CD4-positive, alpha-beta T cell treated with Interleukin-6 at 100 ng/mL for 8 hours (primary cell): Measurements from ENCODE around the gene C2CD3.

Source experiments
- DNase-seq: peaks from one replicate; pipeline ENCODE4 v3.0.0-alpha.2; 2020; ENCODE audit warnings: mixed read lengths, low spot score

Gene C2CD3

DNA sequence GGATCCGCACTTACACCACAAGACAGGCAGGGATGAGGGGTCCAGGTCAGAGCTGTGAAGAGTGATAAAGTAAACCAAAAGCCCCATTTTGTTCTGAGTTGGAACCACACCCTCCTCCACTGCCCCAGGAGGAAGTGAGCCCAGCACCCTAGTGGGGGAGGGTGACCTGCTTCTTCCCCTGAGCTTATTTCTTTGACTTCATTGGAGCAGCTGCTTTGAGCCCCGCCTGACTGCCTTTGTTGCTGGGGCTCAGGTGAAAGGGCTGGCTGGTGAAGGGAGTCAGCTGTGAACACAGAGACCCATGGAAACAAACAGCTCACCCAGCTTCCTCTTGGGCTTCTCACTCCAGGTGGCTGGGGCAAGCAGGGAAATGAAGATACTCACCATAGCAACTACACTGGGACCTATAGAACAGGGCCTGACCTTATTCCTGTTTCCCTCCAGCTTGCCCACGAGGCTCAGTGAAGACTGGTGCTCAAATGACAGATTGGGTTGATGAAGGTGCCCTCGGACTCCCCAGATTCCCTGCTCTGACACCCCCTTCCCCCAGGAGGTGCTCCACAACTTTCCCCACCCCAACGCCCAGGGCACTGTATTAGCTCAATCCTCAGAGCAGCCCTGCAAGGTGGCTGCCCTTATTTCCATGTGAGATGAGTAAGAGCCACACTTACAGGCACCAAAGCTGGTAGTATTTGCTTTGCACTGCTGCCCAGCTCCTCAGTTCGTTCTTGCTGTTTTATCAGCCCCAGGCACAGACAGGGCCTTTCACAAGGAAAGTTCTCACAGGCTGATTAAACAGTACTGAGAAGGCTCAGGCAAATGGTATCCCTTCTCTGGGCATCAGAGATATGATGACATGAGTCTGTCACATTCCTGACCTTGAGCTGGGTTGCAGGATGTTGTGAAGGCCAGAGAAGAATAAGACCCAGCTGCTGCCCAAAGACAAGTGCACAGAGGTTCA lies 190.5 kb downstream of the C2CD3 start:
- DNase-seq: peak; percentile 91

DNA sequence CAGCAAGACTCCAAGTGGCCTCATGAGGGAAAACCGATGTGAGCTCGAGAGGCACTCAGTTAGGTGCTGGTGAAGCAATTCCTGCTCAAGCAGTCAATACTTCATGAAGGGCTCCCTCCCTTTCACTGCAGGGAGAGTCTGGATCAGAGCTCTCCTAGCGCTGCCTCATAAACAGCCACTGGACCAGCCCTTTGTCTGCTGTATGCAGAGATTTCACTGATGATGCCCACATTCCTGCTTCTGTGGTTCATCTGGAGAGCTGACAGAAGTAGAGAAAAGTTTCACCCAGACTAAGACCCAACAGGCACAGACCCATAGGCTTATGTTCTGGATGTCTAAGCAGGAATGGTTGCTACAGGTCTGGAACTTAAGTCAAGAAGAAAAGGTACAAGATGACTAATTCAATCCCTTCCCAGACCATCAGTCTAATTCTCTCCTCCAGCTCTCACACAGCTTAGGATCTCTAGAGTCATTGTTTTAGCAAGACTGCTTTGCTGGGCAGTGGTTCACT lies 192.2 kb downstream of the C2CD3 start:
- DNase-seq: no peak

DNA sequence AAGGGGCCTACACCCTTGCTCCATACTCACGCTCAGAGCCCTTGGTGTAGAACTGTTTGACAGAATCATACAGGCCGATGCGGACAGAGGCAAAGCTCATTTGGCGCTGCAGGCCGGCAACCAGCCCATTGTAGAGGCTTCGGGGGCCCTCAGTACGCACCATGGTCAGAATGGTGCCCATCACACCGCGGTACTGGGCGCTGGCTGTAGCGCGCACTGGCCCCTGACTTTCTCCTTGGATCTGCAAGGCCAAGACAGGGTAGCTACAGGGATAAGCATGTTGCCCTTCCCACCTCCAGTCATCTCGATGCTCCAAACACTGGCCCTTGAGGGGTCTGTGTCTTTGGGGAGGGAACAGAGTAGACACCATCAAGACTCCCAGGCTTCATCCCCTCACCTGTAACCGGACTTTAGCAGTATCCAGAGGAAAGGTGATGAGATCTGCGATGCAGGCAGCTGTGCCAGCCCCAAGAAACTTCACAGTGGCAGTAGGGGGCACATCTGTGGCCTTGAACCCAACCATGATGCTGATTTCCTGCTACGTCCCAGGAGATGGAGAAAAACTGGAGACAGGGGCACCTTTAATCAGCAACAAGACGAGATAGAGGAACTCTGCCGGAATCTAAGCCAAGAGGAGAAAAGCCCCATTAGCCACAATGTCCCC lies 192.8 kb downstream of the C2CD3 start:
- no peak for DNase-seq

DNA sequence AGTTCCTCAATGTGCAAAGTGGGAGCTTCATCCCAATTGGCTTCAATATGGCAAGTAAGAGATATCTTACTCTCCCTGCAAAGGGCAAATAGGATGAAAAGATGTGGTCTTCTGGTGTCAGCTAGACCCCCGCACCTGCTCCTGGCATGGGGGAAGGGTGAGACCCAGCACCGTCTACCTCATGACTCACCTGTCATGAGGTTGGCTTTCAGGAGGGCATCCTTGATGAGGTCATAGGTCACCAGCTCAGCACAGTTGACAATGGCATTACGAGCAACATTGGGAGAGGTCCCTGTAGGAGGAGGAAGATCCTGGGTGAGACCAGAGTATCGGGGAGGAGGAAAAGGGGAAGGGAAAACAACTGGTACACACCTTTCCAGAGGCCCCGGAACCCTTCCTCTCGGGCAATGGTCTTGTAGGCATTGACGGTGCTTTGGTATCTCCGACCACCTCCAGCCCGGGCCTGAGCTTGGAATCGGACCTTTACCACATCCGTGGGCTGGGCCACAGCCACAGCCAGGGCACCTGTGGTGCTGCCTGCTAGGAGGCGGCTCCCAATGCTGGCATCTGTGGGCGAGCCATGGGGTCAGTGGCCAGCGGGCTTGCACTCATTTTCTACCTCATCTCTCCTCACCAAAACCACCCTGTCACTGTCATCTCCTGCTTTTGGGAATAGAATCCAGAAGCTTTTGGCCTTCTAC lies 194.2 kb downstream of the C2CD3 start:
- DNase-seq: no peak

DNA sequence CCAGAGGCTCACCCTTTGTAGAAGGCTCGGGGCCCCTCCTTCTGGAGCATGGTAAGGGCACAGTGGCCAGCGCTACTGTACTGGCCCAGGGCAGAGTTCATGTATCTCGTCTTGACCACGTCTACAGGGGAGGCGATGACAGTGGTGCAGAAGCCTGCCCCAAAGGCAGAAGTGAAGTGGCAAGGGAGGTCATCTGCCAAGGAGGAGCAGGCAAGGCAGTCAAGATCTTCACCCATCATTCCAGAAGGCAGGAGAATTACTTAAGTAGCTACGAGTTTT lies 195.4 kb downstream of the C2CD3 start:
- DNase-seq: no peak

DNA sequence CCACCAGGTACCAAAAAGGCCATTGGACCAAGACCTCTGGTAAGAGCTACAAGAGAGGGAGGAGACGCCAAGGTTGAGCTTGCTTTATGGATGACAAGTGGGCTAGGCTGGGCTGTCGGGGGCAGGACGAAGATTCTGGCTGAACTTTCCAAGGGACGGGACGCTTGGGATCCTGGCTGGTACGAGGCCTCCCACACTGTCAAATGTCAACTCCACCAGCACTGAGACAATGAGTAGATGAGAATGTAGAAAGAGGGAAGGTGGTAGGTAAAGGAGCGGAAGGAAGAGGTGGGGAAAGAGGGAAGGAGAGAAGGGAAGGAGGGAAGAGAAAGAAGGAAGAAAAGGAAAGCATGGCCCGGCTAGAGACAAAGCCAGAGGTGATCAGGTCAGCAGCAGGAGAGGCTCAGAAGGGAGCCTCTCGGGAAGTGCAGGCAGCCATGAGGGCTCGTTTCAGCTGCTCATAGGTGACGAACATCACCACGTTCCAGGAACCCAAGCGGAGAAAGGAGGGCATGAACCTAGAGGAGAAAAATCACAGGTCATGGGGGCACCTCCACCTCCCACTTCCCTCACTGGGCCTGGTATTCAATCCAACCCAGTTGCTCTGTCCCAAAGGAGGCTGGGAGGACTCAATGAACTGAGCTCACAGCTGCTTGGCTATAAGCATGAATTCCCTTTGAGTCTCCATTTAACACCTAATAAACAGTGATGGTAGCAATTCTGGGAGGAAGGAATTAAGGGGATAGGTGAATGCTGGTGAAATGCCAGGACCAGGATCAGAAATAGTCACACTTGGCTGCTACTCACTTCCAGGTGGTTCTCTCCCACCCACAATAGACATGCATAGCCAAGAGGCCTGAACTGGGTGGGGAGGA lies 196.0 kb downstream of the C2CD3 start:
- no peak for DNase-seq

DNA sequence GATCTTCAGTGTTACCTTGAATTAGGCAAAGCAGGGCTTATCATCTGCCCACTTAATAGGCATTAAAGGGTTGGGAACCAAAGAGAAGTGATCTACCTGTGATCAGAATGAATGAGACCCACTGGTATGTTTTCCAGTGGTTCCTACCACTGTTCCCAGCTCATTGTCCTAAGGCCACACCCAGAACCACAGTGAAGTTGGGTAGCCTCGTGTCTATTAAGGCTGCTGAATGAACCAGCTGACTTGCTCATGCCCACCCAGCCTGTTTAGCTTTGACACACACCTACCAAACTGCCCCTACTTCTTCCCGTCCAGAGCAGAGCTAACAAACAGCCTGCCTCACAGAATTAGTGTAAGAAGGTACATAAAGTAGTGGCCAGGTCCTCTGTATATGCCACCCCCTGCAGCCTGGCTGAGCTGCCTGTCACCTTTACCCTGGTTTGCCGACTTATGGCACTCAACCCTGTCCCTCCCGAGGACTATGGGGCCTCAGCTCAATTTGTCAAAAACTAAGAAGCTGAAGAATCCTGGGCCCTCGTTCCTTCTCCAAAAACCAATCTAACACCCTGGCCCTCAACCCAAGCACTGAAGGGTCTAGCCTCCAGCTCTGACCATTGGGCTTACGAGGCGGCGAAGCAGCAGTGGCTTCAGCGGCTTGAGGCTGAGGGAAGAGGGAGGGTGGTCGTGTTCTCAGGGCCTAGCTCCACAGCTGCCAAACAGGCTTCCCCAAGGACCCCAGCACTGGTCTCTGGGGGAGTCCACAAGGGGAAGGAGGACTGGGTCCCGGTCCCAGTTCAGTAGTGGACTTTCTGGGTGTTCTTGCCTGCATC lies 198.0 kb downstream of the C2CD3 start:
- no peak for DNase-seq

DNA sequence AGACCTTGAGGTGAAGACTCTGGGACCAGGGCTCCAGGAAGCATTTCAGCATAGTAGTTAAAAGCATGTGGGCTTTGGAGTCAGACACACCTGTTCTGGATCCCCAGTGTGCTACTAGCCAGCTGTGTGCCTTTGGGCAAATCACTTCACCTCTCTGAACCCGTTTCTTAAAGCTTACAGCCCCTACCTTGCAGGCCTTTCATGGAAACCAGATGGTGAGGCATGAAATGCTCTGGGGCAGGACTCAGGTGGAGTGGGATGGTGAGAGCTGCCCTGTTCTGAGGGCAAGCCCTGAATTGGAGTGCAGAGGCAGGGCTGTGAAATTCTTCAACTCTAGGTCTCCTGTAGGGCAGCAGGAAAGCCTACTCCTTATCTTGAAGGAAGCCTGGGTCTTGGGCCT lies 198.6 kb downstream of the C2CD3 start:
- DNase-seq: no peak

DNA sequence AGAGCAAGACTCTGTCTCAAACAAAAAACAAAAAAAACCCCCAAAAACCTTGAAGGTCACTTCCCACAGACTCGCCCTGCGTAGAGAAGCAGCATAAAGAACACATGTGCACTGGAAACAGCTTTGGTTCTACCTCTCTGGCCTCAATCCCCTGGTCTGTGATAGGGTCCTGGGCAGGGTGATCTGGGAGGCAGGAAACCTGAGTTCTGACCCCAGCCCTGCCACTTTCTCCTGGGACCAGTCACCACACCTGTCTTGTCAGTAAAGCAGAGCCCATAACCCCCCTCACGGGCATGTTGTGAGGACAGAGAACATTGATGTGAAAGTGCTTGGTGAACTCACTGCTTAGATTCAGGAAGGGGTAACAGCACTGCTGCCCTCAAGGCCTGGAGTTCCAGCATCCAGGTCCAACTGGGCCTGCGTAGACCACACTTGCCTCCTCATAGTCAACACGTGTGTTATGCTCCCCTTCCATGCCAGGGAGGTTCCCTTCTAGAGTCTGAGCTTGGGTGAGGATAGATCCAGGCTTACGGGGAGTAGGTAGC lies 199.6 kb downstream of the C2CD3 start:
- DNase-seq: no peak

DNA sequence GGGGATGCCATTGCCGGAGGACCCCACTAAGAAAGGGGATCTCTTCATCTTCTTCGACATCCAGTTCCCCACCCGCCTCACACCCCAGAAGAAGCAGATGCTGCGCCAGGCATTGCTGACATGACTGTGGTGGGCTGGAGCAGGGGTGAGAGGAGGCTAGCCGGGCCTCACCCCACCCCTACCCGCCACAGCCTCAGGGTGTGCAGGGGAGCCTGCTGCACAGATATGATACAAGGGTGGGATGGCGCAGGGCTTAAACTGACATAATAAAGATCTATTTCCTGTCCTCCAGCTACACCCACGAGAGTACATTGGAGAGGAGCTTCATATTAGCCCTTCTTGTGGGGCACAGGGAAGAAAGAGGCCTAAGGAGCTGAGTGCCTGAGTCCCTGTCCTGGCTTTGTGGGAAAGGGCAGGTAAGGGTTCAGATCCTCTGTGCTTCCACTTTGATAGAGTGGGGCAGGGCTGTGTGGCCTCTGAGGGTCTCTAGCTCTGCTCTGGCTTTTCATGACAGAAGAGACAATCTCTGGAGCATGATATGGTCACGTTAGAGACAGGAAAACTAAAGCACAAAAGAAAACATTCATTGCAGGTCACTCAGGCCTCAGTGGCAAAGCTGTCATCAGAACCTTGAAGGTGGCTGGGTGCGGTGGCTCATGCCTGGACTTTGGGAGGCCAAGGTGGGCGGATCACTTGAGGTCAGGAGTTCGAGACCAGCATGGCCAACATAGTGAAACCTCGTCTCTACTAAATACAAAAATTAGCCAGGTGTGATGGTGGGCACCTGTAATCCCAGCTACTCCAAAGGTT lies 200.6 kb downstream of the C2CD3 start:
- DNase-seq: peak; percentile 45

DNA sequence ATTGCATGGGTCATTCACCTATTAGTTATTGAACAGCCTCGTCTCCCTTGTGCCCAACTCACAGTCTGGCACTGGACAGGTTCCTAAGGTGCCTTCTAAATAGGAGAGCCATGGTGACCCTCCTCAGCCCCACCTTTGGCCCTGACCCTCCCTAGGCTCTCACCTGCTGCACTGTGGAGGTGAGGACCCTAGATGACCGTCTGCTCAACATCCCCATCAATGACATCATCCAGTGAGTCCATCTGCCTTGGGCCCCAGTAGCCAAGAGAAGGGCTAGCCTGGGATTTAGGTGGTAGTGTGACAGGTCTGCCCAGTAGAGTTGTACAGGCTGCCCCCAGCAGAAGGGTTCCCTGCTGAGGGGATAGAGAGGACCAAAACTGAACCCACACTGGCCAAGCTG lies 201.7 kb downstream of the C2CD3 start:
- no peak for DNase-seq

DNA sequence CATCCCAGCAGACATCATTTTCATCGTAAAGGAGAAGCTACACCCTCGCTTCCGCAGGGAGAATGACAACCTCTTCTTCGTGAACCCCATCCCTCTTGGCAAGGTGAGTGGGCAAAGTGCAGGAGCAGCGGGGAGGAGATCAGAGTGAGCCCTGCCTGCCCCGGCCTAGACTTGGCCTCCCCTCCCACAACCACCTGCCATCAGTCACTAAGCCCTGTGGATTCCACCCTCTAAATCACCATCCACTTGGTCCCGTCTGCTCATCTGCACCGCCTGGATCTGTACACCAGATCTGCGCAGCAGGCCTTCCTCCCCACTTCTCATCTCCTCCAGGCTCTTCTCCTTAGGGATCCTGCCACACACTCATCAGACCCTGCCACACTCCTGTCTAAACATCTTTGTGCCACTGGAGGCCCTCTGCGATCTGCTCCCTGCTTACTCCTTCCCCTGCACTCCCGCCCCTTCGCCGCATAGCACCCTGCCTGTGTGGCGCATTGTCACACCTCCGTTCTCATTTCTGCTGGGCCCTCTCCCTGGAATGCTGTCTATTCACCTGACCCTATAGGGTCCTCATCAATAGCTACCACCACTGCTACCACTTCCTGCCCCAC lies 202.3 kb downstream of the C2CD3 start:
- no peak for DNase-seq

DNA sequence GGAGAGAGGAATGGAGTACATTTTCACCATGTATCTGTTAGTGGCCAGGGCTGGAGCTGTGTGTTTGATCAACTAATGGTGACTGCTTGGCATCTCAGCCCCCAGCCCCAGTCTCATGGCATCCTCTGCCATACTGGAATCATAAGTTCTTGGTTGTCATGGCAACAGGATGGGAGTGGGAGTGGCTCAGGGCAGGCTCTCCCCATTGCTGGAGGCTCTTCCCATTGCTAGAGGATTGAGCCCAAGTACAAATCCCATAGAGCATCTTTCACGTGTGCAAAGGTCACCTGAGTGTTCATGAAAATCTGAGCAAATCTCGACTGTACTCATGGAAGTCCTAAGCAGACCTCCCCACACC lies 205.1 kb downstream of the C2CD3 start:
- DNase-seq: no peak

DNA sequence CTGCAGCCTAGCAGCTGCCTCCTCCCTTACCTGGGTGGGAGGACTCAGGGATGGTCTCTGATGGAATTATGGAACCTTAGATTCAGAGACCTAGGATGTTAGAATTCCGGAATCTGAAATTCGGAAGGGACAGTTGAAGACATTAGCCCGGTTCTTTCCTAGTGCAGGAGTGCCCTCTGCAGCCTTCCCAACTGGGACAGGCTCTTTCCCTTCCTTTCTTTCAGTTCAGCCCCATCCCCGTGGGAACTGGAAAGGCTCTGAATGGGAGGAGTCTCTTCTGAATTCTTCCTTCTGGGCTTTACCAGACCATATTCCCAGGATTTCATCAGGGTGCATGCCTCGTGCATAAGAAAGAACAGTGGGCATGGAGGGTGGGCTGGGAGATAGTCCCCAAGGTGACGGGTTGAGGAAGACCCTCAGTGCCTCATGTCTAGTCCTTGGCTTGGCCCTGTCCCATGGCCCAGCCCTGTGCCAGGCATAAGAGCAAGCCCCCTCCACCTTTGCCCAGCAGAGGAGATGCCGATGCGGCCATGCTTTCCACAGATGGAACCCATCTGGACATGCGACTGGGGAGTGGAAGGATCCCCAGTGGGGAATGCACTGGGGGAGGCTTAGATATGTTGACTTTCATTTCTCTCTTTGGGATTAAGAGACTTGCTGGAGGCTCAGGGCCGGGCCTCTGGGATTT lies 205.6 kb downstream of the C2CD3 start:
- DNase-seq: no peak

DNA sequence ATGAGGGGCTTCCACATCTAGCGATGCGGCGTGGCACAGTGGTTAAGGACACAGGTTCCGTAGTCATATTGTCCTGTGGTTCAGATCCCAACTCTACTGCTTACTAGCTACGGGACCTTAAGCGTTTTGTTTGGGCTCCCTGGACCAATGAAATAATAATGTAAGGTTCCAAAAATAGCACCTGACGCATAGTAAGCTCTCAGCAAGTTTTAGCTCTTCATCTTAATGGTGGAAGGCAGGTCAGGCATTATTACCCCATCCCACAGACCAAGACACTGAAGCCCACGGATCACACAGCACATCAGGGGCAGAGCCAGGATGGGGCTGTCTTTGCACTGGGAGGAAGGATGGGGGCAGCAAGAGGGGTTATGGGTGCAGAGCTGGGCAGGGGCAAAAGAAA lies 206.9 kb downstream of the C2CD3 start:
- DNase-seq: no peak
